ENCODE results near the gene SUMF1. TPM values are rescaled to one million over a fixed set of nuclear protein-coding genes. Genes with fewer than 3 reads are reported as not detected.
"Not testable (repeated sequence)": the region's sequence is repeated elsewhere in the genome, so short reads cannot be mapped to it uniquely, and the experiment has no call there.

SUMF1 gene
- total and polyA plus RNA-seq, 3 donors from 2014 or later, result 18.8 to 42.6 (median 27.6) TPM

DNA sequence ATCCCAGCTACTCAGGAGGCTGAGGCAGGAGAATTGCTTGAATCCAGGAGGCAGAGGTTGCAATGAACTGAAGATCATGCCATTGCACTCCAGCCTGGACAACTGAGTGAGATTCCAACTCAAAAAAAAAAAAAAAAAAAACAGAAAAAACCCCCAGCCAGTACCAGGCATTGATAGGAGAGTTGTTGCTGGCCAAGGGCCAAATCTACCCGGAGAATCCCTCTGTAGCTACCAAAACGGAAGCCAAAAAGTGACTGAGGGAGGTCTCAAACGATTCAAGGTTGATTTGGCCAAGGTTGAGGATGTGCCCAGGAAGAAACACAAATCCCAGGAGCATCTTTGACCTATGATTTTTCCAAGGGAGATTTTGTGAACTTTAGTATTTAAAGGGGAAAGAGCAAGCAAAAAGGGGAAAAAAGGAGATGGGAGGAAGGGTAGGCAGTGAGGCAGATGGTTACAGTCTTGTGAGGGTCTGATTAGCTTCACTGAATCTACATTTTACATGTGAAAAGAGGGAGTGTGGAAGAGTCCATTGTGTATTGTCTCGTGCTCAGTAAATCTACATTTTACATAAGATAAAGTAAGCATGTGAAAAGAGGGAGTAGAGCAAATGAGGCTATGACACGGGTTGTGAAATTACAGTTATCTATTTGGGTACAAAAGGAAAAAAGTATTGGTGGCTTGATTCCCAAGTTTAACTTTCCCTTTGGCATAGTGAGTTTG, 131.1 kb downstream of the SUMF1 start:
- Histone ChIP-seq H3K36me3 (ENCODE audit: low read depth, missing control alignments) (no peaks in the 10 kb centered on the region), H3K27me3 (no peaks in the 10 kb centered on the region), H3K9me3 (no peaks in the 10 kb centered on the region), H3K27ac (peak overlapping the region in 1 of 2 donors; percentile 18), H3K4me3 (no peak overlapping the region), H3K4me1 (peaks cover 35% of the 10 kb centered on the region)
- intact Hi-C loops (cut with DNase I; ENCODE audit: low total_unique reads), result no loop called here
- DNase-seq, result no peak
- 39% methylated on average over 5 of the region's 5 CpGs for WGBS, 2 donors
- no peak for TF ChIP-seq POLR2A (IDR thresholded peaks at IDR 0.05)
- TF ChIP-seq, protein P1, sequence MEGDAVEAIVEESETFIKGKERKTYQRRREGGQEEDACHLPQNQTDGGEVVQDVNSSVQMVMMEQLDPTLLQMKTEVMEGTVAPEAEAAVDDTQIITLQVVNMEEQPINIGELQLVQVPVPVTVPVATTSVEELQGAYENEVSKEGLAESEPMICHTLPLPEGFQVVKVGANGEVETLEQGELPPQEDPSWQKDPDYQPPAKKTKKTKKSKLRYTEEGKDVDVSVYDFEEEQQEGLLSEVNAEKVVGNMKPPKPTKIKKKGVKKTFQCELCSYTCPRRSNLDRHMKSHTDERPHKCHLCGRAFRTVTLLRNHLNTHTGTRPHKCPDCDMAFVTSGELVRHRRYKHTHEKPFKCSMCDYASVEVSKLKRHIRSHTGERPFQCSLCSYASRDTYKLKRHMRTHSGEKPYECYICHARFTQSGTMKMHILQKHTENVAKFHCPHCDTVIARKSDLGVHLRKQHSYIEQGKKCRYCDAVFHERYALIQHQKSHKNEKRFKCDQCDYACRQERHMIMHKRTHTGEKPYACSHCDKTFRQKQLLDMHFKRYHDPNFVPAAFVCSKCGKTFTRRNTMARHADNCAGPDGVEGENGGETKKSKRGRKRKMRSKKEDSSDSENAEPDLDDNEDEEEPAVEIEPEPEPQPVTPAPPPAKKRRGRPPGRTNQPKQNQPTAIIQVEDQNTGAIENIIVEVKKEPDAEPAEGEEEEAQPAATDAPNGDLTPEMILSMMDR (IDR thresholded peaks at IDR 0.05), result no peak

GRCh38 chr3:4334548-4334947, 132.5 kb downstream of the SUMF1 start:
- no peak for TF ChIP-seq POLR2A (IDR thresholded peaks at IDR 0.05)
- TF ChIP-seq, protein P1 (IDR thresholded peaks at IDR 0.05), result no peak
- WGBS, 2 donors, result 47 to 50% methylated on average over 1 of the region's 1 CpG
- no peak for DNase-seq

GRCh38 chr3:4332991-4333390, 134.1 kb downstream of the SUMF1 start:
- 89 to 90% methylated on average over 3 of the region's 3 CpGs for WGBS, 2 donors
- no peak for DNase-seq
- intact Hi-C loops (cut with DNase I; ENCODE audit: low total_unique reads), result no loop called here
- no peak for TF ChIP-seq POLR2A (IDR thresholded peaks at IDR 0.05)
- TF ChIP-seq, protein P1 (IDR thresholded peaks at IDR 0.05), result no peak
- Histone ChIP-seq H3K4me3 (no peak overlapping the region), H3K27ac (no peak overlapping the region), H3K36me3 (ENCODE audit: low read depth, missing control alignments) (no peaks in the 10 kb centered on the region), H3K4me1 (peaks cover 18% of the 10 kb centered on the region), H3K27me3 (no peaks in the 10 kb centered on the region), H3K9me3 (no peaks in the 10 kb centered on the region)

More at GRCh38 chr3:4334548-4334947, 132.5 kb downstream of the SUMF1 start:
- intact Hi-C loops (cut with DNase I; ENCODE audit: low total_unique reads), result no loop called here
- Histone ChIP-seq H3K9me3 (no peaks in the 10 kb centered on the region), H3K4me3 (no peak overlapping the region), H3K27ac (no peak overlapping the region), H3K36me3 (ENCODE audit: low read depth, missing control alignments) (no peaks in the 10 kb centered on the region), H3K27me3 (no peaks in the 10 kb centered on the region), H3K4me1 (peaks cover 20% of the 10 kb centered on the region)

- TF ChIP-seq, protein P1 (IDR thresholded peaks at IDR 0.05), result no peak
- TF ChIP-seq POLR2A (IDR thresholded peaks at IDR 0.05), result no peak
- intact Hi-C loops (cut with DNase I; ENCODE audit: low total_unique reads), result no loop called here
Measured at GRCh38 chr3:4332574-4332973, 134.5 kb downstream of the SUMF1 start.

DNA sequence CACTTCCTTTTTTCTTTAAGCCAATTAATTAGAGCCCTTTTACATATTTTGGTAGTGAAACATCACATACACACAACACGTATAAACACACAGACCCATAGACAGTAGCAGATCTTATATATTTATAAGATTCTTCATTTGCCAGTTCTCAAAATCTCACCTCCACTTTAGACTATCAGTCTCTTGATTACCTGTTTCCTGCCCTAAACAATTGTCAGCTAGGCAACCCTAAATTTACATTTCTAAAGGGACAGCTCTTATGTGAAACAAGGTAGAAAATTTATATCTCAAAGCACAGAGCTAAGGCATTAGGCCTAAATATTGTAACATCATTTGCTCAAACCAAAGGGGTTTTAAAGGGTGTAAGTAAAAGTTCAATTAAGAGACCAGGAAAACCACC, 135.0 kb downstream of the SUMF1 start:
- DNase-seq, result no peak
- H3K4me3 ChIP-seq, result no peak overlapping the region
- intact Hi-C loops (cut with DNase I; ENCODE audit: low total_unique reads), result no loop called here
- 92% methylated on average over 1 of the region's 1 CpG for WGBS, 2 donors
- no peak for TF ChIP-seq POLR2A (IDR thresholded peaks at IDR 0.05)
- TF ChIP-seq, protein P1 (IDR thresholded peaks at IDR 0.05), result no peak
- H3K36me3 ChIP-seq (ENCODE audit: low read depth, missing control alignments), result no peaks in the 10 kb centered on the region
- no peak overlapping the region for H3K27ac ChIP-seq
- no peaks in the 10 kb centered on the region for H3K9me3 ChIP-seq
- no peaks in the 10 kb centered on the region for H3K27me3 ChIP-seq
- H3K4me1 ChIP-seq, result peaks cover 12% of the 10 kb centered on the region

More at GRCh38 chr3:4332574-4332973, 134.5 kb downstream of the SUMF1 start:
- Histone ChIP-seq H3K4me1 (peaks cover 16% of the 10 kb centered on the region), H3K9me3 (no peaks in the 10 kb centered on the region), H3K36me3 (ENCODE audit: low read depth, missing control alignments) (no peaks in the 10 kb centered on the region), H3K27ac (no peak overlapping the region), H3K27me3 (no peaks in the 10 kb centered on the region), H3K4me3 (no peak overlapping the region)
- WGBS, 2 donors, result 89 to 95% methylated on average over 3 of the region's 3 CpGs
- DNase-seq, result no peak

- not testable (repeated sequence) for H3K27me3 ChIP-seq; DNase-seq; H3K36me3 ChIP-seq (ENCODE audit: low read depth, missing control alignments)
Measured at GRCh38 chr3:4329806-4330205, 137.3 kb downstream of the SUMF1 start.

More at GRCh38 chr3:4329806-4330205, 137.3 kb downstream of the SUMF1 start:
- H3K9me3 ChIP-seq; H3K4me1 ChIP-seq; H3K27ac ChIP-seq; H3K4me3 ChIP-seq; intact Hi-C loops (cut with DNase I; ENCODE audit: low total_unique reads): not testable (repeated sequence)
